ENCODE results near the gene FOXD3.

DNA sequence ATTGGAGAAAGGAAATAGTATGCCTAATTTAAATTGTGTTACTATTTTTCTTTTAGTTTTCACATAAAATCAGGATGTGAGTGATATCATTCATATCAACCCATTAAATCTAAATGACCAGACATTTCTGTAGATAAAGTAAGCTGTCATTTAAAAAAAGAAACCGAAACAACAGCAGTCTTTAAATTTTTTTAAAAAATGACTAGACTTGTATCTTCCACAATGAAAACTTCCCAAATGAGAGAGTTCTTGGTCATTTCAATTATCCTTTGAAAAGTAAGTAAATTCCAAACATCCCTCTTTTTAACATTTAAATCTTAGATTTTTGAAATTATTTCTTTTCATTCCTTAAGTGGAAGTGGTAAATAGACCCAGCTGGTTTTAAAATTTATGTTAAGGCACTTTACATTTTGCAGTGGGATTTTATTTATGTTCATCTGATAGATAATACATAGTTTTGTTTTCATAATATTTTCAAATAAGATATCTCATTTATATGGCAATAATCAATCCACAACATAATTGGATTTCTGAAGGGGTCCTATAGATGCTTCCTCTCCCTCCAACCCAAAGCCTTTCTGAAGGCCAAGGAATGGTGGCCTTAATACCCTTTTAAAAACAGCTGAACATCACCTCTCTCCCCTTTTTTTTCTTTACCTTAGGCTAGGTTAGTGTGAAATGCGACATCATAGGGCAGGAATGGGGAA lies 3.1 kb downstream of the FOXD3 start:
- TF ChIP-seq, protein P1, sequence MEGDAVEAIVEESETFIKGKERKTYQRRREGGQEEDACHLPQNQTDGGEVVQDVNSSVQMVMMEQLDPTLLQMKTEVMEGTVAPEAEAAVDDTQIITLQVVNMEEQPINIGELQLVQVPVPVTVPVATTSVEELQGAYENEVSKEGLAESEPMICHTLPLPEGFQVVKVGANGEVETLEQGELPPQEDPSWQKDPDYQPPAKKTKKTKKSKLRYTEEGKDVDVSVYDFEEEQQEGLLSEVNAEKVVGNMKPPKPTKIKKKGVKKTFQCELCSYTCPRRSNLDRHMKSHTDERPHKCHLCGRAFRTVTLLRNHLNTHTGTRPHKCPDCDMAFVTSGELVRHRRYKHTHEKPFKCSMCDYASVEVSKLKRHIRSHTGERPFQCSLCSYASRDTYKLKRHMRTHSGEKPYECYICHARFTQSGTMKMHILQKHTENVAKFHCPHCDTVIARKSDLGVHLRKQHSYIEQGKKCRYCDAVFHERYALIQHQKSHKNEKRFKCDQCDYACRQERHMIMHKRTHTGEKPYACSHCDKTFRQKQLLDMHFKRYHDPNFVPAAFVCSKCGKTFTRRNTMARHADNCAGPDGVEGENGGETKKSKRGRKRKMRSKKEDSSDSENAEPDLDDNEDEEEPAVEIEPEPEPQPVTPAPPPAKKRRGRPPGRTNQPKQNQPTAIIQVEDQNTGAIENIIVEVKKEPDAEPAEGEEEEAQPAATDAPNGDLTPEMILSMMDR (IDR thresholded peaks at IDR 0.05): no peak
- no peak for TF ChIP-seq POLR2A (IDR thresholded peaks at IDR 0.05)
